IMR-90 (cell line): ENCODE results near the gene CDC42EP4. TPM values are rescaled to one million over a fixed set of nuclear protein-coding genes. Genes with fewer than 3 reads are reported as not detected.

ENCODE experiments used
- ATAC-seq: fragments of 200-7000 bp; cut with Tn5 transposase; 2 replicates; pipeline ENCODE4 v1.9.1; 2020; ENCODE audit warnings: low read depth, mild to moderate bottlenecking, moderate library complexity
- BruUV-seq: library from RNA; stranded (reverse); fragments of 400-500 nt; replicated peaks from 2 replicates; lab custom pipeline; 2021; lab: Mats Ljungman, UMichigan
- CTCF ChIA-PET: fragments of 300-600 bp; formaldehyde crosslinking; extraction: SDS; loops from one replicate; lab custom pipeline; 2021; ENCODE audit warnings: antibody characterized with exemption; lab: Yijun Ruan, JAX
- POLR2A ChIA-PET: fragments of 300-600 bp; sonication (Branson Sonifier 250); formaldehyde crosslinking; loops from one replicate; lab custom pipeline; 2022; ENCODE audit warnings: antibody characterized with exemption; ENCODE audit not compliant: unreplicated experiment; lab: Charles Lee
- DNase-seq: peaks from one replicate; pipeline ENCODE4 v3.0.0; 2013
- H2AFZ ChIP-seq: replicated peaks from 2 replicates; pipeline ENCODE3; 2013; ENCODE audit warnings: low read length, mild to moderate bottlenecking; ENCODE audit not compliant: poor library complexity
- H2AK5ac ChIP-seq: 2 replicates; pipeline ENCODE4 v1.6.1; 2013; ENCODE audit warnings: low read depth, low read length, inconsistent platforms
- H2AK9ac ChIP-seq: replicated peaks from 2 replicates; pipeline ENCODE3; 2013; ENCODE audit warnings: mild to moderate bottlenecking, low read depth, low read length, moderate library complexity; ENCODE audit not compliant: poor library complexity
- H2BK120ac ChIP-seq: 2 replicates; pipeline ENCODE4 v1.6.1; 2013; ENCODE audit warnings: low read depth, low read length, inconsistent platforms
- H2BK15ac ChIP-seq: 3 replicates; pipeline ENCODE4 v1.6.1; 2013; ENCODE audit warnings: low read depth, low read length, inconsistent platforms
- H2BK20ac ChIP-seq: 2 replicates; pipeline ENCODE4 v1.6.1; 2013; ENCODE audit warnings: low read depth, mild to moderate bottlenecking, inconsistent platforms, low read length, moderate library complexity
- H2BK5ac ChIP-seq: 2 replicates; pipeline ENCODE4 v1.6.1; 2013; ENCODE audit warnings: mild to moderate bottlenecking, low read depth, low read length, inconsistent platforms; ENCODE audit not compliant: poor library complexity, severe bottlenecking
- H3K14ac ChIP-seq: replicated peaks from 2 replicates; pipeline ENCODE4 v1.6.1; 2013; ENCODE audit warnings: low read depth, low read length, inconsistent platforms
- H3K18ac ChIP-seq: 2 replicates; pipeline ENCODE4 v1.6.1; 2013; ENCODE audit warnings: low read depth, low read length, control low read depth
- H3K23ac ChIP-seq: 2 replicates; pipeline ENCODE4 v1.6.1; 2013; ENCODE audit warnings: low read depth, low read length, inconsistent platforms
- H3K27ac ChIP-seq: 2 replicates; pipeline ENCODE4 v1.5.1; 2013; ENCODE audit warnings: mild to moderate bottlenecking, control low read depth, low read length; ENCODE audit not compliant: insufficient read depth
- H3K27me3 ChIP-seq: 2 replicates; pipeline ENCODE4 v1.6.1; 2013; ENCODE audit warnings: low read length; ENCODE audit not compliant: control insufficient read depth, insufficient read depth
- H3K36me3 ChIP-seq: 2 replicates; pipeline ENCODE4 v1.6.1; 2013; ENCODE audit warnings: low read length, mixed read lengths; ENCODE audit not compliant: control insufficient read depth, insufficient read depth
- H3K4ac ChIP-seq: 2 replicates; pipeline ENCODE4 v1.6.1; 2013; ENCODE audit warnings: low read depth, low read length, inconsistent platforms
- H3K4me1 ChIP-seq: 2 replicates; pipeline ENCODE4 v1.6.1; 2013; ENCODE audit warnings: low read length, mixed read lengths; ENCODE audit not compliant: control insufficient read depth, insufficient read depth
- H3K4me2 ChIP-seq: 2 replicates; pipeline ENCODE4 v1.6.1; 2013; ENCODE audit warnings: low read depth, mild to moderate bottlenecking, control low read depth, low read length, moderate library complexity
- H3K4me3 ChIP-seq: 2 replicates; pipeline ENCODE4 v1.5.1; 2013; ENCODE audit warnings: low read depth, mild to moderate bottlenecking, control low read depth, low read length, moderate library complexity; ENCODE audit not compliant: insufficient read depth
- H3K56ac ChIP-seq: 2 replicates; pipeline ENCODE4 v1.6.1; 2013; ENCODE audit warnings: low read length, inconsistent platforms; ENCODE audit not compliant: insufficient read depth; ENCODE audit errors: extremely low read depth
- H3K79me1 ChIP-seq, 2 experiments: 2 replicates each; pipeline ENCODE4 v1.6.1; 2013; ENCODE audit warnings: low read length in 2 of 2, inconsistent platforms in 1 of 2, low read depth in 1 of 2
- H3K9ac ChIP-seq: 2 replicates; pipeline ENCODE4 v1.6.1; 2013; ENCODE audit warnings: low read depth, low read length, control low read depth
- H3K9me1 ChIP-seq: 2 replicates; pipeline ENCODE4 v1.6.1; 2013; ENCODE audit warnings: low read length, inconsistent platforms; ENCODE audit not compliant: insufficient read depth
- H3K9me3 ChIP-seq: 2 replicates; pipeline ENCODE4 v1.6.1; 2013; ENCODE audit warnings: low read length; ENCODE audit not compliant: control insufficient read depth, insufficient read depth
- H4K20me1 ChIP-seq: 2 replicates; pipeline ENCODE4 v1.6.1; 2013; ENCODE audit warnings: low read length, inconsistent platforms; ENCODE audit not compliant: insufficient read depth
- H4K5ac ChIP-seq: 2 replicates; pipeline ENCODE4 v1.6.1; 2013; ENCODE audit warnings: mild to moderate bottlenecking, low read depth, low read length, control low read depth
- H4K8ac ChIP-seq, 2 experiments: 2 replicates each; pipeline ENCODE4 v1.6.1; 2013; ENCODE audit warnings: low read depth in 2 of 2, low read length in 2 of 2, control low read depth in 1 of 2, inconsistent platforms in 1 of 2
- H4K91ac ChIP-seq: 2 replicates; pipeline ENCODE4 v1.6.1; 2013; ENCODE audit warnings: low read depth, low read length, inconsistent platforms; ENCODE audit not compliant: insufficient read depth
- CEBPB ChIP-seq: IDR thresholded peaks from 2 replicates; pipeline ENCODE4 v1.6.1; 2012; ENCODE audit warnings: low read depth, low read length, improper control_type of control experiment
- CHD1 ChIP-seq: IDR thresholded peaks from 2 replicates; pipeline ENCODE4 v1.6.1; 2012; ENCODE audit warnings: low read depth, low read length, improper control_type of control experiment
- FOS ChIP-seq: fragments of 150-350 bp; IDR thresholded peaks from 2 replicates; pipeline ENCODE4 v1.6.1; 2016; ENCODE audit warnings: low read depth, low read length
- MAFK ChIP-seq: IDR thresholded peaks from 2 replicates; pipeline ENCODE4 v1.6.1; 2012; ENCODE audit warnings: low read depth, low read length, improper control_type of control experiment
- MXI1 ChIP-seq: IDR thresholded peaks from 2 replicates; pipeline ENCODE4 v1.6.1; 2012; ENCODE audit warnings: low read depth, mild to moderate bottlenecking, low read length, moderate library complexity, borderline replicate concordance
- WGBS, 2 experiments: methylation state at CpG; one replicate each; pipeline versions ENCODE4 v1.1.5 to v1.1.7; 2013; ENCODE audit warnings: missing lambda C conversion rate in 2 of 2; ENCODE audit not compliant: insufficient read length in 1 of 2; ENCODE audit errors: extremely low coverage in 2 of 2; 5-methylcytosine and 5-hydroxymethylcytosine counted together
- dilution Hi-C: fragments of 300-500 bp; cut with HindIII; formaldehyde crosslinking; loops from one replicate; pipeline ENCODE4 v1.14.3; 2018; ENCODE audit warnings: low sequenced_read_pairs; ENCODE audit not compliant: unreplicated experiment
- in situ Hi-C: fragments of 300-500 bp; cut with MboI; formaldehyde crosslinking; loops from 3 replicates; pipeline ENCODE4 v1.14.3; 2019; ENCODE audit warnings: low sequenced_read_pairs, inconsistent platforms, mixed read lengths
- intact Hi-C: fragments of 100-400 bp; cut with micrococcal nuclease; formaldehyde crosslinking; loops from 2 replicates; pipeline ENCODE4 v1.10.0; 2022
- polyA plus RNA-seq, 3 experiments: library from polyadenylated mRNA; depleted of rRNA; stranded (reverse); fragments of >200 nt; gene quantifications; 2 replicates each; pipeline ENCODE4 v1.2.3, GENCODE V29; 2012; ENCODE audit warnings: low replicate concordance in 1 of 3
- total RNA-seq: library from RNA; depleted of rRNA; stranded (reverse); fragments of >200 nt; gene quantifications from 2 replicates; pipeline ENCODE4 v1.2.3, GENCODE V29; 2012

CDC42EP4 gene
- total and polyA plus RNA-seq, 2 of the 4 experiments (the other 2 are of a cell fraction), result 14.3 to 25.8 TPM

DNA sequence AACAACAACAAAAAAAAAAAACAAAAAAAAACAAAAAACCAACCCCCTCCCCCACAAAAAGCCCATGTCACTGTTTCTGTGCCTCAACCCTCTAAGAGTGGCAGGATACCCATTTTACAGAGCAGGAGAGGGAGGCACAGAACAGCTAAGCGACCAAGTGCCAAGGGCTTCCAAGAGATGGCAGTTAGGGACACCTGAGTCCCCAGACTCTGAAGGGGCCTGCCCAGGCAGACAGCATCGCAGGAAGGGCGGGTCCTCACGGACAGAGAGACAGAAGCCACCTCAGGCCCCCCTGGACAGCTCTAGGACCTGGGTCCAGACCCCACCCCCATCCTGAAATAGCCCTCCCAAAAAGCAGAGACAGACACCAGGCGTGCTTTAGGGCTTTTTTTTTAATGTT, 28.6 kb downstream of the CDC42EP4 start:
- dilution Hi-C loops, result no loop called here
- DNase-seq, result no peak
- CTCF ChIA-PET, result no interaction called here
- H3K79me1 ChIP-seq, result peaks cover 21 to 69% of the 10 kb centered on the region in 2 experiments
- ATAC-seq, result no peak
- H2BK5ac ChIP-seq, result no peak overlapping the region
- no peak overlapping the region for H4K91ac ChIP-seq
- H3K4me3 ChIP-seq, result no peak overlapping the region
- no peak overlapping the region for H4K8ac ChIP-seq
- H3K18ac ChIP-seq, result no peak overlapping the region
- no peak overlapping the region for H2BK120ac ChIP-seq
- no peak overlapping the region for H3K23ac ChIP-seq
- H2AFZ ChIP-seq, result no peak overlapping the region
- no peak overlapping the region for H3K9ac ChIP-seq
- H3K4me2 ChIP-seq, result no peak overlapping the region
- in situ Hi-C loops, result no loop called here
- no peak overlapping the region for H3K4ac ChIP-seq
- H4K5ac ChIP-seq, result no peak overlapping the region
- H3K14ac ChIP-seq, result no peak overlapping the region
- no peaks in the 10 kb centered on the region for H3K27me3 ChIP-seq
- no peak for TF ChIP-seq FOS
- TF ChIP-seq MXI1, result no peak
- TF ChIP-seq CHD1, result no peak
- TF ChIP-seq MAFK, result no peak
- TF ChIP-seq CEBPB, result no peak
- no peak overlapping the region for H2AK9ac ChIP-seq
- peaks cover 44% of the 10 kb centered on the region for H4K20me1 ChIP-seq
- H3K9me1 ChIP-seq, result peaks cover 5% of the 10 kb centered on the region; the same call in 1 of the 2 replicates
- H2AK5ac ChIP-seq, result 0 out of 2 replicates have a peak overlapping the region, but pooled peaks have one; percentile 40
- H3K4me1 ChIP-seq, result peaks cover 13% of the 10 kb centered on the region; the same call in 1 of the 2 replicates
- no peaks in the 10 kb centered on the region for H3K9me3 ChIP-seq
- H3K27ac ChIP-seq, result no peak overlapping the region
- WGBS, 2 experiments, result 100% methylated on average over 1 of the region's 5 CpGs; no CpG with 5 or more reads in 1 of the 2 experiments
- H2BK15ac ChIP-seq, result no peak overlapping the region
- POLR2A ChIA-PET, result no interaction called here
- H3K36me3 ChIP-seq, result peaks cover 39% of the 10 kb centered on the region
- intact Hi-C loops, result no loop called here
- H2BK20ac ChIP-seq, result no peak overlapping the region
- no TSS peak for BruUV-seq
- H3K56ac ChIP-seq, result no peak overlapping the region
